Osteoblast (primary cell): ENCODE data around the gene LRRC36. TPM values are rescaled to one million over a fixed set of nuclear protein-coding genes. Genes with fewer than 3 reads are reported as not detected.
A peak's percentile ranks its signal among the peaks of the same experiment; 100 is the strongest.

ENCODE experiments used
- DNase-seq: peaks from one replicate; pipeline ENCODE4 v3.0.0; 2011; ENCODE audit warnings: low spot score, mixed read lengths; ENCODE audit not compliant: insufficient read length; ENCODE audit errors: missing footprints
- H2AFZ ChIP-seq: 2 replicates; pipeline ENCODE4 v1.6.0; 2011; ENCODE audit warnings: mild to moderate bottlenecking, low read length
- H3K27ac ChIP-seq: 2 replicates; pipeline ENCODE4 v1.5.1; 2011; ENCODE audit warnings: mild to moderate bottlenecking, low read depth, low read length, moderate library complexity
- H3K27me3 ChIP-seq: 2 replicates; pipeline ENCODE4 v1.6.0; 2012; ENCODE audit warnings: mild to moderate bottlenecking, control low read depth, inconsistent platforms, low read length, moderate library complexity; ENCODE audit not compliant: insufficient read depth
- H3K36me3 ChIP-seq: 2 replicates; pipeline ENCODE4 v1.5.1; 2011; ENCODE audit warnings: mild to moderate bottlenecking, low read length, control low read depth, moderate library complexity; ENCODE audit not compliant: insufficient read depth
- H3K4me1 ChIP-seq: 2 replicates; pipeline ENCODE4 v1.5.1; 2011; ENCODE audit warnings: mild to moderate bottlenecking, low read length, control low read depth, moderate library complexity; ENCODE audit not compliant: insufficient read depth
- H3K4me2 ChIP-seq: 2 replicates; pipeline ENCODE4 v1.6.0; 2011; ENCODE audit warnings: mild to moderate bottlenecking, low read length; ENCODE audit not compliant: insufficient read depth
- H3K4me3 ChIP-seq: fragments of 200-600 bp; sonication (generic); 3 replicates; pipeline ENCODE4 v1.5.1; 2012; ENCODE audit warnings: mild to moderate bottlenecking, low read length, inconsistent platforms; ENCODE audit not compliant: insufficient read depth
- H3K79me2 ChIP-seq: 2 replicates; pipeline ENCODE4 v1.6.0; 2012; ENCODE audit warnings: mild to moderate bottlenecking, low read length, control low read depth, inconsistent platforms; ENCODE audit not compliant: insufficient read depth
- H3K9me3 ChIP-seq: 2 replicates; pipeline ENCODE4 v1.5.1; 2011; ENCODE audit warnings: low read depth, low read length, control low read depth
- H4K20me1 ChIP-seq: 2 replicates; pipeline ENCODE4 v1.6.0; 2012; ENCODE audit warnings: mild to moderate bottlenecking, low read length, control low read depth; ENCODE audit not compliant: insufficient read depth
- small RNA-seq: library from RNA; depleted of rRNA; stranded (forward); fragments of <200 nt; gene quantifications from one replicate; pipeline ENCODE3, GENCODE V24; 2012
- total RNA-seq: library from RNA; depleted of rRNA; stranded (reverse); fragments of >200 nt; gene quantifications from 2 replicates; pipeline ENCODE4 v1.2.3, GENCODE V29; 2012
- TF ChIP-seq, protein P1 (sequence below): IDR thresholded peaks from 2 replicates; pipeline ENCODE4 v1.5.1; 2011; ENCODE audit warnings: mild to moderate bottlenecking, low read depth, low read length, moderate library complexity; ENCODE audit errors: extremely low read depth

LRRC36 gene
- total RNA-seq, 1 donor = not detected

- H3K36me3 ChIP-seq = peaks cover 9% of the 10 kb centered on the region
- H4K20me1 ChIP-seq = peaks cover 17% of the 10 kb centered on the region
- H3K4me2 ChIP-seq = no peak overlapping the region
- no peaks in the 10 kb centered on the region for H3K79me2 ChIP-seq
- no peak overlapping the region for H3K27ac ChIP-seq
- H2AFZ ChIP-seq = no peak overlapping the region
- no peaks in the 10 kb centered on the region for H3K9me3 ChIP-seq
- peaks cover 24% of the 10 kb centered on the region for H3K27me3 ChIP-seq
- no peak overlapping the region for H3K4me3 ChIP-seq
- peaks cover 3% of the 10 kb centered on the region for H3K4me1 ChIP-seq
- TF ChIP-seq, protein P1, sequence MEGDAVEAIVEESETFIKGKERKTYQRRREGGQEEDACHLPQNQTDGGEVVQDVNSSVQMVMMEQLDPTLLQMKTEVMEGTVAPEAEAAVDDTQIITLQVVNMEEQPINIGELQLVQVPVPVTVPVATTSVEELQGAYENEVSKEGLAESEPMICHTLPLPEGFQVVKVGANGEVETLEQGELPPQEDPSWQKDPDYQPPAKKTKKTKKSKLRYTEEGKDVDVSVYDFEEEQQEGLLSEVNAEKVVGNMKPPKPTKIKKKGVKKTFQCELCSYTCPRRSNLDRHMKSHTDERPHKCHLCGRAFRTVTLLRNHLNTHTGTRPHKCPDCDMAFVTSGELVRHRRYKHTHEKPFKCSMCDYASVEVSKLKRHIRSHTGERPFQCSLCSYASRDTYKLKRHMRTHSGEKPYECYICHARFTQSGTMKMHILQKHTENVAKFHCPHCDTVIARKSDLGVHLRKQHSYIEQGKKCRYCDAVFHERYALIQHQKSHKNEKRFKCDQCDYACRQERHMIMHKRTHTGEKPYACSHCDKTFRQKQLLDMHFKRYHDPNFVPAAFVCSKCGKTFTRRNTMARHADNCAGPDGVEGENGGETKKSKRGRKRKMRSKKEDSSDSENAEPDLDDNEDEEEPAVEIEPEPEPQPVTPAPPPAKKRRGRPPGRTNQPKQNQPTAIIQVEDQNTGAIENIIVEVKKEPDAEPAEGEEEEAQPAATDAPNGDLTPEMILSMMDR = no peak
- DNase-seq = peak; percentile 85
These were observed 106.6 kb downstream of the LRRC36 start for GRCh38 chr16:67433131-67433719.

Small RNA genes lying within 50 kb of the gene (small RNA-seq; reads per million reads assigned to genes)
- not detected for gene RNU1-123P

Other genes with a start within 250 kb of the LRRC36 start
- gene PHAF1, start 216.9 kb upstream of the LRRC36 start, total RNA-seq = 13.8 and 17.1 TPM in 2 replicates
- gene B3GNT9, start 175.8 kb upstream of the LRRC36 start, total RNA-seq = 54.8 and 58.6 TPM in 2 replicates
- 19.2 and 19.5 TPM in 2 replicates for gene TRADD, start 166.9 kb upstream of the LRRC36 start, total RNA-seq
- gene FBXL8, start 166.9 kb upstream of the LRRC36 start, total RNA-seq = 12.7 and 15.6 TPM in 2 replicates
- gene HSF4, start 162.1 kb upstream of the LRRC36 start, total RNA-seq = 5.8 and 8.5 TPM in 2 replicates
- gene NOL3, start 156.3 kb upstream of the LRRC36 start, total RNA-seq = 9.1 and 10.9 TPM in 2 replicates
- gene MATCAP1, start 142.9 kb upstream of the LRRC36 start, total RNA-seq = 3.6 and 4.7 TPM in 2 replicates
- gene EXOC3L1, start 136.7 kb upstream of the LRRC36 start, total RNA-seq = not detected in 2 replicates
- 51.9 and 56.5 TPM in 2 replicates for gene E2F4, start 134.7 kb upstream of the LRRC36 start, total RNA-seq
- gene ELMO3, start 127.7 kb upstream of the LRRC36 start, total RNA-seq = 0.29 and 0.36 TPM in 2 replicates
- gene TMEM208, start 99.7 kb upstream of the LRRC36 start, total RNA-seq = 22.4 and 25.3 TPM in 2 replicates
- 27.4 and 28.2 TPM in 2 replicates for gene FHOD1, start 79.3 kb upstream of the LRRC36 start, total RNA-seq
- gene SLC9A5, start 77.8 kb upstream of the LRRC36 start, total RNA-seq = 2.9 and 3.6 TPM in 2 replicates
- 31.8 and 41.6 TPM in 2 replicates for gene PLEKHG4, start 47.3 kb upstream of the LRRC36 start, total RNA-seq
- not detected in 2 replicates for gene KCTD19, start 74 bp upstream of the LRRC36 start, total RNA-seq
- gene TPPP3, start 66.7 kb downstream of the LRRC36 start, total RNA-seq = 0.59 and 0.72 TPM in 2 replicates
- 9.0 and 13.3 TPM in 2 replicates for gene ZDHHC1, start 89.7 kb downstream of the LRRC36 start, total RNA-seq
- gene HSD11B2, start 104.3 kb downstream of the LRRC36 start, total RNA-seq = not detected in 2 replicates
- 146 and 158 TPM in 2 replicates for gene ATP6V0D1, start 154.3 kb downstream of the LRRC36 start, total RNA-seq
- gene AGRP, start 156.7 kb downstream of the LRRC36 start, total RNA-seq = not detected in 2 replicates
- gene RIPOR1, start 202.0 kb downstream of the LRRC36 start, total RNA-seq = 36.6 and 38.0 TPM in 2 replicates
- 29.3 and 31.8 TPM in 2 replicates for gene CTCF, start 235.7 kb downstream of the LRRC36 start, total RNA-seq